Activated CD4-positive, alpha-beta T cell treated with anti-CD3 and anti-CD28 coated beads, Interleukin-2, Interleukin-6, amounts not matched to agents 100 ng/mL and 50 ng/mL, durations not matched to agents 16 hours and 8 hours (primary cell): ENCODE measurements around the gene LFNG.

Experiments used
- DNase-seq: peaks from one replicate; pipeline ENCODE4 v3.0.0-alpha.2; 2020

LFNG gene

DNA sequence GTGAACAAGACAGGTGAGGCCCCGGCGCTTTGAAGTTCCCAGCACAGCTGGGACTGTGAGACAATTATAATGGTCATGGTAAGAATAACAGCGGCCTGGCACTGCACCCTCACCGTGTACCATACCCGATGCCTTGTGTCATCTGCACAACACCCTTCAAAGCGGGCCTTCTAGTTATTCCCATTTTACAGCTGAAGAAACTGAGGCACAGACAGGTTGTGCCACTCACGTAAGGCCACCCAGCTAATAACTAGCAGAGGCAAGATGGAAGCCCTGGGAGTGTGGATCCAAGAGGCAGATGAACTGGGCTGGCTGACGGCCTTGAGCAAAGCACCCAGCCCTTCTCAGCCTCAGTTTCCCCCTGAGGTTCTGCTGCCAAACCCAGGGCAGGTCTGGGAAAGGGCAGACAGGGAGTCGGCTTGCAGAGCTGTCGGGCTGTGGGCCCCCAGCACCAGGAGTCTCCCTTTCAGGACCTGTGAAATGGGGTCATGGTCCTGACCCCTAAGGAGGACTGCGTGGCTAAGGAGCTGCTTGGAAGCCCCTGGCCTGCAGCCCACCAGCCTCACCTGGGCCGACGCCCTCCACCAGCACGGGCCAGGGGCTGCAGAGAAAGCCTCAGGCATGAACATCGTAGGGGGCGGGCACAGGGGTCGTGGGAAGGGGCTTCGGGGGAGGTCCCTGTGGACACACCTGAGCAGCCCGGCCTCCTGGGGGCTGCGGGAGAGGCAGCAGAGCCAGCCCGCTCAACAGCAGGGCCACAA lies 15.3 kb upstream of the LFNG start:
- DNase-seq: no peak

DNA sequence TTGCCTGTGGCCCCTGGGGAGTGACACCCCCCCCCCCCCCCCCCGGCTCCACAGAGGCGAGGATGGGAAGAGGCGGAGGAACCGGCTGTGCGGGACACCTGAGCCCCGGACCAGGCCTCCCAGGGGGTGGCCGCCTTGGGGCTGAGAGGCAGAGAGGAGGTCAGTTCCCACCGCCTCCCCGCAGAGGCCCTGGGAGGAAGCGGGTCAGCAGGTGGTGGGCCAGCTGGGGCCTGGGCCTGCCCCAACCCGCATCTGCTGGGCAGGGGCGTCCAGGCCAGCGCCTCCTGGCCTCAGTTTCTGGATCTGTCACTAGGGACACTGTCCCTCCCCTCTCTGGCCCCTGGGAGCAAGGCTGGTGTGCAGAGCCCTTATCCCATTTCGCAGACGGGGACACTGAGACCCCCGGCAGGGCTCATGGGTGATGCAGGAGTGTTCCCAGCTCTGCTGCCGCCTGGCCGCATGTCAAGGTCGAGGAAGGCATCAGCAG lies 14.6 kb upstream of the LFNG start:
- no peak for DNase-seq

DNA sequence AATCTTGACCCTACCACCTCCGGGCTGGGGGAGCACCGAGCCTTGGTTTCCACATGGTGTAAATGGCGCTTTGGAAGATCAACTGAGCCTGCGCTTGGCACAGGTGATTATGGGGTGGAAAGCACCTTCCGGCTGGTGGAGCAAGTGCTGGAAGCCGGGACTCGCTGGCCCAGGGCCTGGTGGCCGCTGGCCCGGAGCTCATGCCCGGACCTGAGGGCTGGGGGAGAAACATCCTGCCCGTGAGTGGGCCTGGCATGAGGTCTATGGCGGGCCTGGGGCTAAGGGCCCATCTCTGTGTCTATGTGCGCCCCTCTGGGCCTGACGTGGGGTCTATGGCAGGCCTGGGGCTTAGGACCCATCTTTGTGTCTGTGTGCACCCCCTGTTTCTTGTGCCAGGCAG lies 14.2 kb upstream of the LFNG start:
- no peak for DNase-seq

DNA sequence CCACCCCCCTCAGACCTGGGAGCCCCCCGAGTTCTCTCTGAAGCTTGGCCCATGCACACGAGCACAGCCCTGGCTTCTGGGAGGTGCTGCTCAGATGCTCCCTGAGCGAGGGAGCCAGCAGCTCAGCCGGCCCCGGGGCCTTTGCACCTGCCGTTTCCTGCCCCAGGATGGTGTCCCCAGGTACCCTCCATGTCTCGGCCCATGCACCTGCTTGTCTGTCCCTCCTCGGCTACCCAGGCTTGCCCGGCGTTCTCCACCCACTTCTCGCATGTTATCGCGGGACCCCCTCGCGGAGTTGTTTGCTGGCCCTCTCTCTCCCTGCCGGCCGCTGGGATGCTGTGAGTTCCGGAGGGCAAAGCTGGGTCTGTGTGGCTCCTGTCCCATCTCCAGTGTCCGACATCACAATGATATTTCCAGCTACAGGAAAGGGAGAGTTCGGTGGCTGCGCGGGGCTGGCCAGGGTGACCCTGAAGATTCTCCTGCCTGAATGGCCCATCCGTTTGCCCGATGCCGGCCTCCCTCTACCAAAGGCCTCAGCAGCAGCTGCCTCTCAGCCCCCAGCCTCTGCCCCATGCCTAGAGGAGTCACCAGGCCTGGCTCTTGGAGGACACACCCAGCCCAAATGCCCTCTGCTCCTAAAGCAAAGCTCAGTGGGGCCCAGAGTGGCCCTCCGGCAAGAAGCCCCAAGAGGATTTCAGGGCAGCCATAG lies 12.2 kb upstream of the LFNG start:
- DNase-seq: no peak

DNA sequence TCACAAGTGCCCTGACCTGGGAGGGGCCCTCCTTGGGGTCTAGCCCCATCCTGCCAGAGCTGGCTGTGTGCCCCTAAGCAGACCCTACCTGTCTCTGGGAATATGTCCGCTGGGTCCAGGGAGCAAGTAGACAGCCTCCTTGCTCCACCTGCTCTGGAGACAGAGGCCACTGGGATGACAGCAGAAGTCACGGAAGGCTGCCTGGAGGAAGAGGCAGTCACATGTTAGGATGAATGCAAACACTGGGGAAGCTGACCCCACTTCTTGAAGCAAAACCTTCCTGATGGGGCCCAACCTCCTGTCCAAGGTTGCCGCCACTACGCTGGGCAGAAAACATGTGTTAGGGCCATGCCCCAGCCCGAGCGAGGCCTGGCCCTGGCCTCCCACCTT lies 11.7 kb upstream of the LFNG start:
- DNase-seq: no peak

DNA sequence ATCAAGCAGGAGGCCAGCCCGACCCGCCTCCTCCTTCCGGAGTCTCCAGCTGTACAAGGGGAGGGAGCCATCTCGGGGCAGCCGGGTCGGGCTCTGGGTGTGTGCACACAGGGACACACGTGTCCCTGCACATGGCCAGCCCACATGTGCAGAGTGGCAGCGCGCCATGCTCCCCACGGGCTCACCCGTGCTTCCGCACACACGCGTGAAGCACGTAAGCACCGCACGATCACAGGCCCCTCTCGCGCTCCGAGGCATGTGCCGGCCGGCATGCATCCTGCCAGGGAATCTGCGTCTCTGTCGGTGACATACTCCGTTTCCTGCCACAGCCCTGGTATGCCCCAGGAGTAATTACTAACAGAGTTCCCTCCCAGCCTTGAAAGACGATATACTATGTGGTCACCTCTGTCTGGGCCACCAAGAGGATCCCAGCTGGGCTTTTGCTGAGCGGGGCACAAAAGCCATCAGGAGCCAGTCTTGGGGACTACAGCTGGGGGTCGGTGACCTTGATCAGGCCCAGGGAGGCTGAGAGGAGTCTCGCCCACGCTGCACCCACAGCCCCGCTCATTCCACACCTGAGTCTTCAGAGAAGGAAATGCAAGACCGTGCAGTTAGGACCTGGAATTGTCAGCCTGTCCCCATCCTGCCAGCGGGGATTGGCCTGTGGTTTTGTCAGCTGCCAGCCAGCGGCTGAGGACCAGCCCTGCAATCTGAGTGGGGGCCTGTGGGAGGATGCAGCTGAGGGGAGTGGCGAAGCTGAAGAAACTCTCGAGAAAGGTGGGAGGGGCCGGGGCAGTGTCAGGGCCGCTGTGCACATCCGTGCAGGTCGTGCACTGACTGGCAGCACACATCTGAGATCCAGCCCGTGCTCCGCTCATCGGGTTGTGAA lies 11.0 kb upstream of the LFNG start:
- DNase-seq: peak; percentile 78

DNA sequence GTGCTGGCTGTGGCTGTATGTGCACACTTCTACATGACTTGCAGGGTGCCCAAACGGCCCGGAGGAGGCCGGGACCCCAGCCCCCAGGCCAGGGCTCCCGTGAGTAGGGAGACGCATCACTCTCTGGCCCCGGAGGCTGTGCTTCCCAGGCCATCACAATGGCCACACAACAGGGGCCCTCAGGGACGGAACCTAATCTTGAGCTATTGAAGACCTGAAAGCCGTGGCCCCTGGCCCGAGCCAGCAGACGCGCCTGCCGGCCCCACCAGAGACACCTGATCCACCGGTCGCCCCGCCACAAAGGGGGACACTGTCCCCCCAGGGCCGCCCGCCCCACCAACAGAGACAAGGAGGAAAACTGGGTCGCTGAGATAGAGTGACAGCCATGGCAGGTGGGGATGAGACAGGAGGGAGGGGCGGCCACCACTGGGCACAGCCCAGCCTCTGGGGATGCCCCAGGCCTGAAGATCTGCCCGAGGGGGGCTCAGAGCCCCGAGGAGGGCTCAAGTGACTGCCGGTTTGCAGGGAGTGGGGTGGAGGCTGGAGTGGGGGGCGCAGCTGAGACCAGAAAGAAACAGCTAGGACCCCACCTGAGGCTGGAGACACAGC lies 10.2 kb upstream of the LFNG start:
- DNase-seq: no peak

DNA sequence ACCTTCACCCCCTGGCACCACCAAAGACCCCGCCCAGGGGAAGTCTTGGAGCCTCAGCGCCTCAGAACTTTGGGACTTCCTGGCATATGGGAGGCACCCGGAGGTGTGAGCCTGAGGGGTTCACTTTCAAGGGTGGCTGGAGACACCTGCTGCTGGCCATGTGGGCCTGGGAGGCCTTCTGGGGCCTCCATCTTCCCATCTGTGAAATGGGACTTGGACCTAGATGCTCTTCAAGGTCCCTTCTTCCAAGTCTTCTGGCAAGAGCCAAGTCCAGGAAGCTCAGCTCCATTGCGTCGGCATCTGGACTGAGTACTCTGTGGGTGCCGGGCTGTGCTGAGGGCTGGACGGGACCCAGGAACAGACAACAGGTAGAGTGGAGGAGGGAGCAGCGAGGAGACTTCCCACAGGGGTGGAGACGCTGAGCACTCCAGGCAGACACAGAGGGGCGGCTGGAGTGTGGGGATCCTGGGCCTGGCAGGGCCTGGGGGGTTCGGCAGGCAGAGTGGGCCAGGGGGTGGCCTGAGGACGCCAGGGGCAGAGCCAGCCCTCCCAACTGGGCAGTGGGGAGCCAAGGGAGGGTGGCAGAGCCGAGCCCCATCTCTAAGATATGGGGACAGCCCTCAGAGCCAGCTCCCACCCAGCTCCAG lies 9.3 kb upstream of the LFNG start:
- no peak for DNase-seq

DNA sequence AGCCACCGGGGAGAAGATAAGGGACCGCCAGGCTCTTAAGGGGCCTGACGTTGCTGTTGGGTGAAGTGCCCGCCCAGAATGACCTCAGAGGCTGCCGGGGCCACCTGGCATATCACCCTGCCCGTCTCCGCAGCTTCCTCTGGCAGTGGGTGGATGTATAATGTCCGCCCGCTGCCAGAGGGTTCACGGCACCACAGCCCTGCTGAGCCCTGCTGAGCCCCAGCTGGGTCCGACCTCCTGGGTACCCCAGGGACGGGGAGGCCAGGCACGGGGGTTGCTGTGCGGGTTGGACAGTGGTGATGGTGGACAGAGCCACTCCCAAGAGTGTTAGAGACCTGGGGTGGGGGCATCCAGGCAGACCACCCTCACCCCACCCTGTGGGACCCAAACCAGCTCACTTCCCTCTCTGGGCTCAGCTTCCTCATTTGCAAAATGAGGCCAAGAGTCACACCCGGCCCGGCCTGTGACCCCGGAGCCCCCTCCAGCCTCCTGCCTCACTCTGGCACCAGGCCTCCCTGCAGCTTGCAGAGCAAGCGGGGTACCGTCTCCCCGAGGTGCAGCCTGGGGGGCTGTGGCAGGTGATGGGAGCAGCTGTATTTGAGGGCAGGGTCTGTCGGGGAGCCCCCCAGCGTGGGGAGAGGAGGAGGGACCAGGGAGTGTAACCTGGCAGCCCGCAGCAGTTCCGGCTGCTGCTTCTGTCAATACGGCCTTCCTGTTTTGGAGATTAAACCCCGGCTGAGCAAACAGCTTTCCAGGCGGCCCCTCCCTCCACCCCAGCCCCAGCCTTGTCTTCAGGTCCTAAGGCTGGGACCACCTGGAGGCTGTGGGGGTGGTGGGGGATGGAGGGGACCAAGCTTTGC lies 8.4 kb upstream of the LFNG start:
- peak; percentile 41 for DNase-seq

DNA sequence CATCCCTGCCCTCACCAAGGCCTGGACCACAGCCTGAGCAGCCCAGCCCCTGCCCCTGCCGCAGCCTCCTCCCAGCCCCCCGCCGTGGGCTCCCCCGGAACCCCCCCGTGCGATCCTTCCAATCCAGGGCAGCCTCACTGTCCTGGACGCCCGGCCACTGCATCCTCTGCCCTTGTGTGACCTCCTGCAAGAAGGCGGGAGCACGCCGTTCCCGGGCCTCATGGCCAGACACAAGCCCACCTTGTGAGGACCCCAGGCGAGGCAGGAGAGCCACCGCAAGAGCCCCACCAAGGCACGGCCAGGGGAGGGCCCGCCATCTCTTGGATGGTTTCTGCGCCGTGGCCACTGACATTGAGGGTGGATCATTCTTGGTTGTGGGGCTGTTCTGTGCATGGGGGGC lies 7.8 kb upstream of the LFNG start:
- no peak for DNase-seq

DNA sequence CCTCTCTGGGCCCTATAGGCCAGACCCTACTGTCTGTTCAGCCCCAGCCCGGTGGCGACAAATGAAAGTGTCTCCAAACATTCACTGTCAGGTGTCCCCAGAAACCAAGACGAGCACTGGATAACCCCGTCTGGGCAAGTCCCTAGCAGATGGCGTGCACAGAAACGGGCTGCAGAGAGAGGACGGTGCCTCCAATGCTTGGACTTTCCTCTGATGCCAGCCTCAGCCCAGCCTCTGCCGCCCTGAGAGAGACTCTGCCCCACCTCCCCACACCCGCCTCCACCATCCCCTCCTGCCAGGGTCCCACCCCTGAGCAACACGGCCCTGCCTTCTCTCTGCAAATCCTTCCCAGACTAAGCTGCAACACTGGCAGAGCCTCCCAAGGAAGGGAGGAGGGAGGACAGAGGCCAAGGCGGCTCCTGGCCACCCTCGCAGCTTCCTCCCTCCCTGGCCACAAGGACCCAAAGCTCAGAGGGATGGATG lies 7.4 kb upstream of the LFNG start:
- DNase-seq: no peak

DNA sequence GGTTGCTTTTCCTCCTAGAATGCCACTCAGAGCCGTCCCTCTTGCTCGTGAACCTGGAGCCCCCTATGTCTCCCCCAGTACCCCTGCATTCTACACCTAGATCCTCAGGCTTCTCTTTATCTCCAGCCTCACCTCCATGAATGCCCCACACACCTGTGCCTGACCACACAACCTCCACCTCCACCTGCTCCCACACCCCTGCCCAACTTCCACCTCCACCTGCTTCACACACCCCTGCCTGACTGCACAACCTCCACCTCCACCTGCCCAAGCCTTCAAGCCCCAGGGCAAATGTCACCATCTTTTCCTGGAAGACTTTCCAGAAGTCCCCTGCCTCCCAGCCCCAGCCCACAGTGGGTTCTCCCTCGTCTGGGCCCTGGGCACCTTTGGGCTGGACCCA lies 6.9 kb upstream of the LFNG start:
- no peak for DNase-seq

DNA sequence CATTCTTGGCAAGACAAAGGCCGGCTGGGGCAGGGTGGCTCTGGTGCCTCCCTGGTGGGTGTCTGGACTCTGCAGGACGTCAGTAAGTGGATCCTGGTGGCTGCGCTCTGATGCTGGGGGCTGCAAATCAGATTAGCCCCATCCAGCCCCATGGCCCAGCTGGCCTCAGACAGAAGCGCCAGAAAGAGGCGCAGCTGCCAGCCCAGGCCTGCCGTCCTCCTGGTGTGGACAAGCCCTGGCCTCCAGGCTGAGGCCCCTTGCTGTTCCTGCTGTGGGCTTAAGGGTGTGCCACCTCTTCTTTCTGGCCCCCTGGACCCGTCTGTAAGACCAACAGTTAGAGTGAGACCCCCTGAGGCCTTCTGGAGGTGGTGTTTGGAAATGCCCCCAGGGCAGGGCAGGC lies 5.9 kb upstream of the LFNG start:
- DNase-seq: no peak

DNA sequence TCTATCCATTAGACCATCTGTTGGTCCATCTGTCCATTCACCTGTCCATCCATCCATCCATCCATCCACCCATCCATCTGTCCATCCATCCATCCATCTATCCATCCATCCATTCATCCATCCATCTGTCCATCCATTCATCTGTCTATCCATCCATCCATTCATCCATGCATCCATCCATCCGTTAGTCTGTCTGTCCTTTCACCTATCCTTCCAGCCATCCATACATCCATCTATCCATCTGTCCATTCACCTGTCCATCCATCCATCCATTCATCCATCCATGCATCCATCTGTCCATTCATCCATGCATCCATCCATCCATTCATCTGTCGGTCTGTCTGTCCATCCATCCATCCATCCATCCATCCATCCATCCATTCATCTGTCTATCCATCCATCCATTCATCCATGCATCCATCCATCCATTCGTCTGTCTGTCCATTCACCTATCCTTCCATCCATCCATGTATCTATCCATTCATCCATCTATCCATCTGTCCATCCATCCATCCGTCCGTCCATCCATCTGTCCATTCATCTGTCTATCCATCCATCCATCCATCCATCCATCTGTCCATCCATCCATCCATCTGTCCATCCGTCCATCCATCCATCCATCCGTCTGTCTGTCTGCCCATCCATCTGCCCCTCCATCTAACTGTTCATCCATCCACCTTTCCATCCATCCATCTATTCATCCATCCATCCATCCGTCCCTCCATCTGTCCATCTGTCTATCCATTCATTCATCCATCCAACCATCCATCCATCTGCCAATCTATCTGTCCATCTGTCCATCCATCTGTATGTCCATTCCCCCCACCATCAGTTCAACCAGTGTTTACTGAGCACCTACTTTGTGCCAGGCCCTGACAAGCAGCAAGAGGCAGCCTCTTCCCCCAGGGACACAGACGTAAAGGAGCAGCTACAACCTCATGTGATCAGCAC lies 4.8 kb upstream of the LFNG start:
- no peak for DNase-seq

DNA sequence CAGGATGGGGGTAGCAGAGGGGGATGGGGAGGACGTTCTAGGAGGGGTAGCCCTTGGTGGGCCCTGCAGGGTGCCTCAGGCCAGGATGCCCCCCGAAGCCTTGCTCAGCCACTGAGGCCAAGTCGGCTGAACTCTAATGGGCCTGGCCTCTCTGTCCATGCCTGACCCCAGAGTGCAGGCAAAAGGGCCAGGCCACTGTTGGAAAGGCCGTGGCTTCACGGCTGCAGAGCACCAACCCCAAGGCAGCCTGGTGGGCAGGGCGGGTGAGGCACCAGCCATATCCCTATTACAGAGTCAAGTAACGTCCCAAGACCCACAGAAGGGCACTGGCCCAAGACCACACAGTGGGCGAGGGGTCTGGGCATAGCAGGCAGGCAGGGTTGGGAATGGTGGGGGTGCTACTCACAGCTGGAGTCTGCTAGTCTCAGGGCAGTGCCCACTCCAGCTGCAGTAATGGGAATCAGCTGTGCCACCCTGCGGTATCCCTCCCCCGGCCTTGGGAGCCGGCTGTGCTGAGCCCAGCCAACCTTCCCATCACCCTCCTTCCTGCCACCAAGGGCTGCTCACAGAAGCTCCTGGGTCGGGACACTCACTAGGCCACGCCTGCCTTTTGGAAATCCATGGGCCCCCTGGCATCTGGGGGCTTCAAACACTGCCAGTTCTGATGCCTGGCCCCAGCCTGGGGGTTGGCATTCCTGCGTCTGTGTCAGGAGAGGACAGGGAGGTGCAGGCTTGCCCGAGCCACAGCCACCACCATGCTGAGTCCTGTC lies 4.0 kb upstream of the LFNG start:
- no peak for DNase-seq

DNA sequence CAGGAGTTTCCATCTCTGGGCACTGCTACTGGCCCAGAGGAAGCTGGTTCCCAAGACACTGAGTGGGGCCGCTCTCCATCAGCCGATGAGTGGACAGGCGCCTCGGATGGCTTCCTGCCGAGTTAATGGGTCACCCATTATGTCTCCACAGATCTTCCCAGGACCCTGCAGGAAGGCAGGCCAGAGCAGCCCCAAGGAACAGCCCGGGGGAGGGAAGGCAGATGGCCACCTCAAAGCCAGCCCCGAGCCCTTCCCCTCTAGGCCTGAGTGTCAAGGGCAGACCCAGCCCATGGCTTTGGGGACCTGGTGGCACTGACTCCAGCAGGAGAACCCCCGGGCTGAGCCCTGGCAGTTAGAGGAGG lies 3.4 kb upstream of the LFNG start:
- DNase-seq: no peak

DNA sequence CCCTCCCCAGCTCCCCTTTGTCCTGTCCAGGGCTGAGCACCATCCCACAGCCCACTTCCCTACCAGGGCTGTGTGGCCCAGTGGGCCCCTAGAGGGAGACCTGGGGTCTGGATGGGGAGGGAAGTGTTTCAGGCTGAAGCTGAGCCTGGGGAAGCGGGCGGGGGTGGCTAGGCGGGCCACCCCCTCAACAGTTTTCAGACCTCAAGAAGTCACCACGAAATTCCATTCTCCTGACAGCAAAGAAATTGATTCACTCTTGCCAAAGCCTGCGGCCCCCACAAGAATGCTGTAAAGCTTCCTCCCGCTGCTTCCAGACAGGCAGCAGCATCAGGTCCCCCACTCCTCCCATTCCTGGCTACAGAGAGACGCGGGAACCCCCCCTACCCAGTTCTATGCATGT lies 2.5 kb upstream of the LFNG start:
- DNase-seq: no peak

DNA sequence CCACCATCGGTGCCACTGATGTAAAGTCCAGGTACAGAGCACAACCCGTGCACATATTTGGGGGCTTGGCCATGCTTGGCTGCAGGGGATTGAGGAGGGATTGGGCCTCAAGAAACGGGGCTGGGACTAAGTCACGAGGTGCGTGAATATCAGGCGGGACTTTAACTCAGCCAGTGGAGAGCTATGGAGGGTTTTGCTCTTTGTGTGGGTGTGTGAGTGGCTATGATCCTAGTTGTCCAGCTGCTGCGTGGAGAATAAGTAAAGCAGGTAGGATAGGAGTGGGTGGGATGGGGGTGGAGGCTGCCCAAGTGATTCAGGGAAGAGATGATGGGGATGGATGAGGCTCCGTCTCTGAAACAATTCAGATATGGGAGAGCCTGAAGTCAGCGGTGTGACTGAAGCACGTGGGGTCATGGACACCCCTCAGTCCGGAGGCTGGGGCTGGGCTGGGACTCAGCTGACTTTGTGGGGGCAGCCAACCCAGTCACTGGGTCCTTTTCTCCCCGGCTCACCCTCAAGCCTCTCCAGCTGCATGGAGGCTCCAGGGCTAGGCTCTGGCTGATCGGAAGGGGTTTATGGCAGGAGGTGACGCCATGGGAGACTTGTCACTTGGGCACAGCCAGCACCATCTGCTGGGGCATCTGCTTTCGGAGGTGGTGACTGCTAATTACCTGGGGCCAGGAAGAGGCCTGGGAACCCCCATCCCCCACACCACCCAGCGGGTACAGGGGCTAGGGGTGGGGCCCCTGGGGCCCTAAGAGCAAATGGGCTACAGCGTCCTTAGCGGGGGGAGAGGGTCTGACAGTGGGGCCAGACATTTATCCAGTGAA lies 1.7 kb upstream of the LFNG start:
- DNase-seq: no peak

DNA sequence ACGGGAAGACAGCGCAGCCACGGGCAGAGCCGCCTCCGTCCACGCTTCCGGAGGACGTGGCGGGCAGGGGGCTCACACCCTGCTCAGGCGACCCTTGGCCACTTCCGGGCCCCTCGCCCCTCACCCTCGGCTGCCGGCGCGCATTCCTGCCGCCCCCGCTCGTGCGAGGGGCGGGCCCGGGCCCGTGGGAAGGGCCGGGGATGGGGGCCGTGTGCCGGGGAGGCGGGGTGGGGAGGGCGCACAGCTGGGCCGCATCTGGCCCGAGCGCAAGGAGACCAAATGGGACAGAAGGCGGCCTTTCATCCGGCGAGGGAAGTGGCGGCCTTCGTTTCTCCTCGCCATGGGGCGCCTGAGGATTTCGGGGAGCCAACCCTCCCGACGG lies 846 bp upstream of the LFNG start:
- DNase-seq: no peak
